Osteocyte (in vitro differentiated cells): ENCODE results near the gene C15orf62. TPM values are rescaled to one million over a fixed set of nuclear protein-coding genes. Genes with fewer than 3 reads are reported as not detected.

ENCODE experiments used
- DNase-seq: peaks from one replicate; pipeline ENCODE4 v3.0.0; 2021; ENCODE audit warnings: mixed read lengths; ENCODE audit not compliant: unreplicated experiment; ENCODE audit errors: extremely low spot score
- H3K27ac Mint-ChIP-seq: one replicate; pipeline ENCODE4 v1.8.0; 2021; ENCODE audit warnings: mild to moderate bottlenecking, mixed read lengths; ENCODE audit not compliant: unreplicated experiment
- H3K27me3 Mint-ChIP-seq: one replicate; pipeline ENCODE4 v1.8.0; 2021; ENCODE audit warnings: mixed read lengths; ENCODE audit not compliant: unreplicated experiment
- H3K36me3 Mint-ChIP-seq: one replicate; pipeline ENCODE4 v1.8.0; 2021; ENCODE audit warnings: mixed read lengths; ENCODE audit not compliant: unreplicated experiment
- H3K4me1 Mint-ChIP-seq: one replicate; pipeline ENCODE4 v1.8.0; 2021; ENCODE audit warnings: mixed read lengths; ENCODE audit not compliant: unreplicated experiment
- H3K4me3 Mint-ChIP-seq: one replicate; pipeline ENCODE4 v1.8.0; 2021; ENCODE audit warnings: mild to moderate bottlenecking, moderate library complexity, mixed read lengths; ENCODE audit not compliant: unreplicated experiment
- H3K9me3 Mint-ChIP-seq: one replicate; pipeline ENCODE4 v1.8.0; 2021; ENCODE audit warnings: mixed read lengths; ENCODE audit not compliant: unreplicated experiment
- total RNA-seq: library from RNA; stranded (reverse); gene quantifications from 2 replicates; pipeline ENCODE4 v1.2.1, GENCODE V29; 2021
- TF ChIP-seq, protein P1 (sequence below): fragments of 200-600 bp; sonication (generic); IDR thresholded peaks from 2 replicates; pipeline ENCODE4 v1.5.0; 2021; ENCODE audit warnings: antibody characterized with exemption, mild to moderate bottlenecking, moderate library complexity

Gene C15orf62
- total RNA-seq, 1 donor from 2014 or later: not detected

DNA sequence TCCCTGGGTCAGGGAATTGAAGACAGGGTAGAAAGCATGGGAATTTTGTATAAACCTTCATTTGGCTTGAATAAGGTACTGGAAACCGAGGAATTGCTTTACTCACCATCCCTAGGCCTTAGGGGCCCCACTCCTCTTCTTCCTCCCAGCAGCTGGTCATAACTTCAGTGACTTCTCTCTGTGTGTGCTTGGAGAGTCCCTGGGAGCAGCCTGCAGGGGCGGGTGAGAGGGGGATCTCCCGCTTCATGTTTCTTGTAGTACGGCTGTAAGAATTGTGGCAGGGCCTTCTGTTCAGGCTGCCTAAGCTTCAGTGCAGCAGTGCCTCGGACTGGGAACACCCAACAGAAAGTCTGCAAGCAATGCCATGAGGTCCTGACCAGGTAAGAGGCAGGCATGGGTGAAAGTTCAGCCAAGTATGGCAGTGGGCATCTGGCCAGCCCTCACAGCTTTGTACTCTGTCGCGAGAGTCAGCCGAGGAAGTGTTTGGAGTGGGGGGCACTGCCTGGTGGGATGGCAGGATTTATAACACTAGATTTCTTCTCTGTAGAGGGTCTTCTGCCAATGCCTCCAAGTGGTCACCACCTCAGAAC is 39.2 kb downstream of the C15orf62 start:
- peaks cover 18% of the 10 kb centered on the region for H3K4me1 Mint-ChIP-seq
- TF ChIP-seq, protein P1, sequence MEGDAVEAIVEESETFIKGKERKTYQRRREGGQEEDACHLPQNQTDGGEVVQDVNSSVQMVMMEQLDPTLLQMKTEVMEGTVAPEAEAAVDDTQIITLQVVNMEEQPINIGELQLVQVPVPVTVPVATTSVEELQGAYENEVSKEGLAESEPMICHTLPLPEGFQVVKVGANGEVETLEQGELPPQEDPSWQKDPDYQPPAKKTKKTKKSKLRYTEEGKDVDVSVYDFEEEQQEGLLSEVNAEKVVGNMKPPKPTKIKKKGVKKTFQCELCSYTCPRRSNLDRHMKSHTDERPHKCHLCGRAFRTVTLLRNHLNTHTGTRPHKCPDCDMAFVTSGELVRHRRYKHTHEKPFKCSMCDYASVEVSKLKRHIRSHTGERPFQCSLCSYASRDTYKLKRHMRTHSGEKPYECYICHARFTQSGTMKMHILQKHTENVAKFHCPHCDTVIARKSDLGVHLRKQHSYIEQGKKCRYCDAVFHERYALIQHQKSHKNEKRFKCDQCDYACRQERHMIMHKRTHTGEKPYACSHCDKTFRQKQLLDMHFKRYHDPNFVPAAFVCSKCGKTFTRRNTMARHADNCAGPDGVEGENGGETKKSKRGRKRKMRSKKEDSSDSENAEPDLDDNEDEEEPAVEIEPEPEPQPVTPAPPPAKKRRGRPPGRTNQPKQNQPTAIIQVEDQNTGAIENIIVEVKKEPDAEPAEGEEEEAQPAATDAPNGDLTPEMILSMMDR: no peak
- H3K27me3 Mint-ChIP-seq: no peaks in the 10 kb centered on the region
- peak overlapping the region; percentile 93 for H3K4me3 Mint-ChIP-seq
- DNase-seq: no peak
- peaks cover 11% of the 10 kb centered on the region for H3K36me3 Mint-ChIP-seq
- H3K27ac Mint-ChIP-seq: no peak overlapping the region
- no peaks in the 10 kb centered on the region for H3K9me3 Mint-ChIP-seq

GRCh38 chr15:40812721-40813425 is 43.1 kb downstream of the C15orf62 start:
- H3K36me3 Mint-ChIP-seq: peaks cover 18% of the 10 kb centered on the region
- TF ChIP-seq, protein P1: no peak
- H3K4me3 Mint-ChIP-seq: no peak overlapping the region
- DNase-seq: no peak
- H3K4me1 Mint-ChIP-seq: peaks cover 7% of the 10 kb centered on the region
- H3K9me3 Mint-ChIP-seq: no peaks in the 10 kb centered on the region
- H3K27me3 Mint-ChIP-seq: no peaks in the 10 kb centered on the region
- H3K27ac Mint-ChIP-seq: no peak overlapping the region

- peaks cover 16% of the 10 kb centered on the region for H3K36me3 Mint-ChIP-seq
- peaks cover 2% of the 10 kb centered on the region for H3K27me3 Mint-ChIP-seq
Observed at GRCh38 chr15:40815042-40815698, 45.4 kb downstream of the C15orf62 start.

GRCh38 chr15:40819048-40819447 is 49.3 kb downstream of the C15orf62 start:
- Mint-ChIP-seq H3K27ac (no peak overlapping the region), H3K9me3 (no peaks in the 10 kb centered on the region), H3K4me1 (peaks cover 2% of the 10 kb centered on the region), H3K27me3 (peaks cover 2% of the 10 kb centered on the region), H3K4me3 (no peak overlapping the region), H3K36me3 (peaks cover 7% of the 10 kb centered on the region)
- DNase-seq: no peak
- TF ChIP-seq, protein P1: no peak

More at GRCh38 chr15:40815042-40815698, 45.4 kb downstream of the C15orf62 start:
- Mint-ChIP-seq H3K9me3 (no peaks in the 10 kb centered on the region), H3K4me3 (no peak overlapping the region), H3K4me1 (no peaks in the 10 kb centered on the region), H3K27ac (peak overlapping the region; percentile 7)
- DNase-seq: no peak
- TF ChIP-seq, protein P1: no peak

DNA sequence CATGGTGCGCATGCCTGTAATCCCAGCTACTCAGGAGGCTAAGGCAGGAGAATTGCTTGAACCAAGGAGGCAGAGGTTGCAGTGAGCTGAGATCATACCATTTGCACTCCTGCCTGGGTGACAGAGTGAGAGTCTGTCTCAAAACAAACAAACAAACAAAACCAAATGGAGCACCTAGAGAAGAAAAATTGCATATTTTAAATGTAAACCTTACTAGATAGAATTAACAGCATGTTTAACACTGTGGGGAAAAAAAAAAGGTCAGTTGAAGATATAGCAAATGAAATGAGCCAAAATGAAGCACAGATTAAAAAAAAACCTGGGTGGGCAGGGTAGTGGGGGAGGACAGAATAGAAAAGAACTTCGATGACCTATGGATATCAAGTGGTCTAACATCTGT is 51.4 kb downstream of the C15orf62 start:
- Mint-ChIP-seq H3K9me3 (no peaks in the 10 kb centered on the region), H3K27ac (no peak overlapping the region), H3K4me3 (no peak overlapping the region), H3K36me3 (no peaks in the 10 kb centered on the region), H3K27me3 (peaks cover 2% of the 10 kb centered on the region), H3K4me1 (peaks cover 2% of the 10 kb centered on the region)
- no peak for DNase-seq
- TF ChIP-seq, protein P1: no peak
